HepG2 (cell line): ENCODE results near the gene PPM1K. TPM values are rescaled to one million over a fixed set of nuclear protein-coding genes. Genes with fewer than 3 reads are reported as not detected.

Experiments used
- ATAC-seq: fragments of 200-7000 bp; cut with Tn5 transposase; 3 replicates; pipeline ENCODE4 v1.9.1; 2020; ENCODE audit warnings: mild to moderate bottlenecking, moderate library complexity
- BruUV-seq: library from RNA; stranded (reverse); fragments of 400-500 nt; replicated peaks from 2 replicates; lab custom pipeline; 2021; lab: Mats Ljungman, UMichigan
- CTCF ChIA-PET: fragments of 300-600 bp; formaldehyde crosslinking; extraction: SDS; loops from one replicate; lab custom pipeline; 2021; ENCODE audit warnings: low total read pairs, inconsistent platforms, low intra/inter-chr PET ratio; lab: Yijun Ruan, JAX
- POLR2A ChIA-PET: fragments of 350-600 bp; sonication (Branson Sonifier 250); formaldehyde crosslinking; loops from one replicate; lab custom pipeline; 2020; ENCODE audit warnings: antibody characterized with exemption, inconsistent platforms; lab: Yijun Ruan, JAX
- DNase-seq: peaks from one replicate; pipeline ENCODE4 v3.0.0-alpha.2; 2015; ENCODE audit warnings: low spot score
- FAIRE-seq: peaks from 3 replicates; lab custom pipeline; 2011; peaks lifted over from hg19 to GRCh38; lab: Jason Lieb, UNC
- H2AFZ ChIP-seq: one replicate; pipeline ENCODE4 v1.6.1; 2011; ENCODE audit warnings: low read length, inconsistent platforms
- H3K27ac ChIP-seq: fragments of 300-600 bp; 3 replicates; pipeline ENCODE4 v1.8.0; 2011; ENCODE audit warnings: mixed run types, mild to moderate bottlenecking, mixed read lengths, low read length, inconsistent platforms; ENCODE audit not compliant: insufficient read depth; ENCODE audit errors: extremely low read length
- H3K27me3 ChIP-seq, 2 experiments: fragments of 200-600 bp in 1 of 2; 2 replicates in 1 of 2; 3 replicates in 1 of 2; pipeline versions ENCODE4 v1.6.0 to v1.8.0; 2011; ENCODE audit warnings: low read length in 2 of 2, mild to moderate bottlenecking in 2 of 2, moderate library complexity in 2 of 2, inconsistent platforms in 1 of 2; ENCODE audit not compliant: insufficient read depth in 2 of 2, control insufficient read depth in 1 of 2
- H3K36me3 ChIP-seq, 2 experiments: fragments of 200-600 bp in 1 of 2; replicated peaks in 1 of 2; 2 replicates in 1 of 2; 3 replicates in 1 of 2; pipeline versions ENCODE4 v1.5.1 to v1.8.0; 2011; ENCODE audit warnings: low read length in 2 of 2, inconsistent platforms in 1 of 2; ENCODE audit not compliant: insufficient read depth in 2 of 2, control insufficient read depth in 1 of 2
- H3K4me1 ChIP-seq: 2 replicates; pipeline ENCODE4 v1.5.1; 2012; ENCODE audit warnings: low read length, inconsistent platforms; ENCODE audit not compliant: insufficient read depth
- H3K4me2 ChIP-seq: 2 replicates; pipeline ENCODE4 v1.6.0; 2011; ENCODE audit warnings: low read depth, low read length, inconsistent platforms
- H3K4me3 ChIP-seq, 3 experiments: fragments of 200-600 bp in 1 of 3; sonication (generic), shearing (Covaris generic) in 1 of 3; replicated peaks in 1 of 3; 2 replicates each; pipeline ENCODE4 v1.5.1; 2011 to 2016; ENCODE audit warnings: low read length in 3 of 3, inconsistent platforms in 2 of 3, low read depth in 2 of 3, mild to moderate bottlenecking in 2 of 3, control low read depth in 1 of 3, mixed read lengths in 1 of 3; ENCODE audit not compliant: insufficient read depth in 1 of 3
- H3K79me2 ChIP-seq: one replicate; pipeline ENCODE4 v1.6.1; 2011; ENCODE audit warnings: low read length, inconsistent platforms; ENCODE audit not compliant: insufficient read depth
- H3K9ac ChIP-seq: 2 replicates; pipeline ENCODE4 v1.6.0; 2011; ENCODE audit warnings: mild to moderate bottlenecking, low read depth, low read length, inconsistent platforms; ENCODE audit not compliant: insufficient read depth
- H3K9me3 ChIP-seq: 2 replicates; pipeline ENCODE4 v1.5.1; 2012; ENCODE audit warnings: mild to moderate bottlenecking, low read length
- H4K20me1 ChIP-seq: 2 replicates; pipeline ENCODE4 v1.6.0; 2011; ENCODE audit warnings: inconsistent platforms, mild to moderate bottlenecking, low read length, moderate library complexity; ENCODE audit not compliant: insufficient read depth
- ARID5B ChIP-seq: IDR thresholded peaks from 2 replicates; pipeline ENCODE4 v1.4.0; 2020; ENCODE audit warnings: mild to moderate bottlenecking, missing genetic modification reagents
- BCL6 ChIP-seq: IDR thresholded peaks from 2 replicates; pipeline ENCODE4 v1.6.1; 2016; ENCODE audit warnings: missing genetic modification reagents, missing compliant biosample characterization
- CEBPB ChIP-seq: IDR thresholded peaks from 2 replicates; pipeline ENCODE4 v1.6.1; 2011; ENCODE audit warnings: low read depth, low read length, improper control_type of control experiment, borderline replicate concordance
- CEBPG ChIP-seq: IDR thresholded peaks from 2 replicates; pipeline ENCODE4 v1.6.1; 2016
- GPN1 ChIP-seq: sonication (generic); formaldehyde crosslinking; IDR thresholded peaks from 2 replicates; pipeline ENCODE4 v1.5.1; 2020; ENCODE audit warnings: missing genetic modification reagents, borderline replicate concordance
- HNF4A ChIP-seq: sonication (generic); formaldehyde crosslinking; IDR thresholded peaks from 2 replicates; pipeline ENCODE4 v1.4.0; 2020; ENCODE audit warnings: missing genetic modification reagents
- KLF15 ChIP-seq: sonication (generic); formaldehyde crosslinking; IDR thresholded peaks from 2 replicates; pipeline ENCODE4 v1.8.1; 2023; ENCODE audit warnings: borderline replicate concordance, mild to moderate bottlenecking, inconsistent platforms, missing genetic modification reagents, mixed read lengths
- NCOA2 ChIP-seq: sonication (generic); formaldehyde crosslinking; IDR thresholded peaks from 2 replicates; pipeline ENCODE4 v1.8.0; 2022; ENCODE audit warnings: inconsistent platforms
- POGK ChIP-seq: sonication (generic); formaldehyde crosslinking; conservative IDR thresholded peaks from 2 replicates; pipeline ENCODE4 v1.8.0; 2022; ENCODE audit warnings: mild to moderate bottlenecking, moderate library complexity, missing genetic modification reagents
- RARA ChIP-seq: IDR thresholded peaks from 2 replicates; pipeline ENCODE4 v1.6.1; 2016; ENCODE audit warnings: missing genetic modification reagents, missing compliant biosample characterization
- SALL1 ChIP-seq: sonication (generic); formaldehyde crosslinking; IDR thresholded peaks from 2 replicates; pipeline ENCODE4 v1.8.0; 2022; ENCODE audit warnings: mild to moderate bottlenecking, missing genetic modification reagents
- TAF15 ChIP-seq: fragments of 200-400 bp; formaldehyde crosslinking; IDR thresholded peaks from one replicate; pipeline ENCODE4 v1.6.1; 2018; ENCODE audit warnings: mild to moderate bottlenecking, low read depth, low read length; ENCODE audit not compliant: poor library complexity, severe bottlenecking
- ZBTB34 ChIP-seq: sonication (generic); formaldehyde crosslinking; IDR thresholded peaks from 2 replicates; pipeline ENCODE4 v1.8.0; 2022; ENCODE audit warnings: mild to moderate bottlenecking, missing genetic modification reagents
- ZHX1 ChIP-seq: sonication (generic); formaldehyde crosslinking; IDR thresholded peaks from 2 replicates; pipeline ENCODE4 v1.8.1; 2022; ENCODE audit warnings: low read depth, mild to moderate bottlenecking, missing genetic modification reagents
- WGBS: methylation state at CpG from one replicate; pipeline ENCODE4 v1.1.6; 2017; ENCODE audit warnings: low lambda C conversion rate; 5-methylcytosine and 5-hydroxymethylcytosine counted together
- in situ Hi-C: cut with HindIII; loops from 2 replicates; pipeline ENCODE4 v1.10.0; 2017; ENCODE audit warnings: low pct_unique_long_range_greater_than_20kb; ENCODE audit not compliant: extremely low pct_ligation_motif_present
- intact Hi-C: fragments of 100-400 bp; cut with micrococcal nuclease; formaldehyde crosslinking; loops from one replicate; pipeline ENCODE4 v1.10.0; 2022; ENCODE audit not compliant: unreplicated experiment
- polyA plus RNA-seq, 8 experiments: library from polyadenylated mRNA; depleted of rRNA in 3 of 8; stranded (reverse) in 7 of 8; unstranded in 1 of 8; fragments of >200 nt; fragmentation: Illumina TruSeq in 4 of 8; extraction: Trizol in 4 of 8; gene quantifications; 2 replicates each; pipeline versions ENCODE4 v1.2.1 to v1.2.3, GENCODE V29; 2011 to 2016; ENCODE audit warnings: low read depth in 4 of 8, missing spikeins in 1 of 8, mixed read lengths in 1 of 8; ENCODE audit not compliant: insufficient read depth in 1 of 8
- total RNA-seq, 5 experiments: library from RNA; depleted of rRNA; stranded (reverse); fragments of >200 nt; fragmentation: Illumina TruSeq; extraction: Trizol; gene quantifications; 2 replicates each; pipeline ENCODE4 v1.2.3, GENCODE V29; 2016; ENCODE audit warnings: low read depth in 1 of 5

Gene PPM1K
- total and polyA plus RNA-seq, 2 of the 13 experiments (the other 11 are each of a cell fraction or from before 2014, with no cell fraction given), result 11.9 to 17.8 TPM

GRCh38 chr4:88246600-88246999 lies 37.8 kb downstream of the PPM1K start:
- DNase-seq, result peak; percentile 46
- Histone ChIP-seq H3K36me3 (no peaks in the 10 kb centered on the region), H3K79me2 (no peaks in the 10 kb centered on the region), H3K4me1 (peaks cover 33% of the 10 kb centered on the region), H4K20me1 (no peaks in the 10 kb centered on the region), H3K9ac (no peak overlapping the region), H2AFZ (no peak overlapping the region), H3K9me3 (no peaks in the 10 kb centered on the region), H3K27ac (no peak overlapping the region), H3K27me3 (no peaks in the 10 kb centered on the region), H3K4me3 (no peak overlapping the region; a peak in 1 of 6 replicates), H3K4me2 (peak overlapping the region; percentile 45; the same call in 1 of the 2 replicates)
- CTCF ChIA-PET, result no interaction called here
- 3% methylated on average over 2 of the region's 2 CpGs for WGBS
- BruUV-seq, result no TSS peak
- peak; percentile 85 for ATAC-seq
- POLR2A ChIA-PET, result no interaction called here
- FAIRE-seq, result peak; percentile 72
- in situ Hi-C loops (no loop called here), intact Hi-C loops (no loop called here)
- TF ChIP-seq GPN1 (CRISPR knock-in tag), result no peak
- TF ChIP-seq CEBPB, result peak; percentile 60; the same call in 1 of the 2 replicates
- TF ChIP-seq NCOA2, result 0 out of 2 replicates have a peak, but pooled peaks have one; percentile 16
- TF ChIP-seq ARID5B, result peak; percentile 51
- peak; percentile 57; the same call in 1 of the 2 replicates for TF ChIP-seq SALL1 (CRISPR knock-in tag)
- TF ChIP-seq ZBTB34 (CRISPR knock-in tag), result no peak
- TF ChIP-seq KLF15 (CRISPR knock-in tag), result no peak
- peak; percentile 64 for TF ChIP-seq CEBPG (CRISPR knock-in tag)
- TF ChIP-seq BCL6 (CRISPR knock-in tag), result peak; percentile 29; the same call in 1 of the 2 replicates
- peak; percentile 71 for TF ChIP-seq HNF4A (CRISPR knock-in tag)
- 0 out of 2 replicates have a peak, but pooled peaks have one; percentile 8 for TF ChIP-seq POGK
- TF ChIP-seq ZHX1 (CRISPR knock-in tag), result no peak
- no peak for TF ChIP-seq TAF15
- TF ChIP-seq RARA (CRISPR knock-in tag), result peak; percentile 93
